PC-3 (cell line): ENCODE measurements around the gene VPS26C. TPM values are rescaled to one million over a fixed set of nuclear protein-coding genes. Genes with fewer than 3 reads are reported as not detected.

Source experiments
- ATAC-seq: fragments of 200-7000 bp; cut with Tn5 transposase; 2 replicates; pipeline ENCODE4 v1.9.1; 2020; ENCODE audit warnings: mild to moderate bottlenecking, moderate library complexity
- BruUV-seq: library from RNA; stranded (reverse); fragments of 400-500 nt; replicated peaks from 2 replicates; lab custom pipeline; 2021; lab: Mats Ljungman, UMichigan
- CTCF ChIA-PET: fragments of 300-600 bp; sonication (Branson Sonifier 250); formaldehyde crosslinking; loops from one replicate; lab custom pipeline; 2022; ENCODE audit warnings: antibody characterized with exemption; lab: Charles Lee
- POLR2A ChIA-PET: fragments of 300-600 bp; sonication (Branson Sonifier 250); formaldehyde crosslinking; loops from one replicate; lab custom pipeline; 2022; ENCODE audit warnings: antibody characterized with exemption; ENCODE audit not compliant: unreplicated experiment; lab: Charles Lee
- DNase-seq: peaks from one replicate; pipeline ENCODE4 v3.0.0-alpha.2; 2015
- H2AFZ ChIP-seq: fragments of 300-600 bp; sonication (generic); 2 replicates; pipeline ENCODE4 v1.6.0; 2016; ENCODE audit warnings: antibody characterized with exemption, low read length
- H3F3A ChIP-seq: fragments of 300-600 bp; sonication (generic); one replicate; pipeline ENCODE4 v1.6.0; 2017; ENCODE audit warnings: antibody characterized with exemption, low read length, control low read depth, mild to moderate bottlenecking; ENCODE audit not compliant: unreplicated experiment
- H3K27ac ChIP-seq: fragments of 300-600 bp; sonication (generic); 2 replicates; pipeline ENCODE4 v1.5.1; 2016; ENCODE audit warnings: mild to moderate bottlenecking, low read length
- H3K27me3 ChIP-seq: fragments of 300-600 bp; sonication (generic); 2 replicates; pipeline ENCODE4 v1.6.1; 2016; ENCODE audit warnings: low read length, mixed read lengths
- H3K36me3 ChIP-seq: fragments of 300-600 bp; sonication (generic); 2 replicates; pipeline ENCODE4 v1.6.1; 2016; ENCODE audit warnings: low read depth, mixed run types, low read length, mixed read lengths
- H3K4me1 ChIP-seq: fragments of 300-600 bp; sonication (generic); 2 replicates; pipeline ENCODE4 v1.5.1; 2016; ENCODE audit warnings: low read length; ENCODE audit not compliant: insufficient read depth
- H3K4me2 ChIP-seq: fragments of 300-600 bp; sonication (generic); 2 replicates; pipeline ENCODE4 v1.6.0; 2016; ENCODE audit warnings: low read length
- H3K4me3 ChIP-seq: fragments of 300-600 bp; sonication (generic); 2 replicates; pipeline ENCODE4 v1.5.1; 2016; ENCODE audit warnings: mild to moderate bottlenecking, low read length, mixed read lengths
- H3K79me2 ChIP-seq: fragments of 300-600 bp; sonication (generic); 2 replicates; pipeline ENCODE4 v1.6.1; 2017; ENCODE audit warnings: low read length, mixed read lengths
- H3K9ac ChIP-seq: fragments of 300-600 bp; sonication (generic); 2 replicates; pipeline ENCODE4 v1.6.0; 2016; ENCODE audit warnings: mild to moderate bottlenecking, low read length
- H3K9me2 ChIP-seq: fragments of 300-600 bp; sonication (generic); replicated peaks from 2 replicates; pipeline ENCODE4 v1.6.1; 2016; ENCODE audit warnings: mixed run types, low read length, mixed read lengths
- H3K9me3 ChIP-seq: fragments of 300-600 bp; sonication (generic); 2 replicates; pipeline ENCODE4 v1.6.1; 2016; ENCODE audit warnings: low read length, mixed read lengths
- H4K20me1 ChIP-seq: fragments of 300-600 bp; sonication (generic); 2 replicates; pipeline ENCODE4 v1.6.1; 2016; ENCODE audit warnings: low read length, mixed read lengths
- CTCF ChIP-seq: fragments of 300-600 bp; sonication (generic); conservative IDR thresholded peaks from 2 replicates; pipeline ENCODE4 v1.5.1; 2017; ENCODE audit warnings: antibody characterized with exemption, low read depth, mild to moderate bottlenecking, low read length
- EZH2 ChIP-seq: fragments of 300-600 bp; sonication (generic); IDR thresholded peaks from one replicate; pipeline ENCODE4 v1.6.1; 2017; ENCODE audit warnings: antibody characterized with exemption, mild to moderate bottlenecking, low read length; ENCODE audit not compliant: unreplicated experiment
- EZH2phosphoT487 ChIP-seq: fragments of 300-600 bp; sonication (generic); IDR thresholded peaks from 2 replicates; pipeline ENCODE4 v1.6.1; 2018; ENCODE audit warnings: mild to moderate bottlenecking, antibody characterized with exemption, low read length, borderline replicate concordance
- intact Hi-C: fragments of 100-400 bp; cut with micrococcal nuclease; formaldehyde crosslinking; loops from 2 replicates; pipeline ENCODE4 v1.9.0; 2023
- total RNA-seq: library from RNA; depleted of rRNA; stranded (reverse); fragments of >200 nt; gene quantifications from 2 replicates; pipeline ENCODE4 v1.2.3, GENCODE V29; 2014

The VPS26C gene
- total RNA-seq, 1 experiment from 2014 or later, result 63.3 TPM

GRCh38 chr21:37196847-37197246 is 70.3 kb downstream of the VPS26C start:
- Histone ChIP-seq H3K36me3 (peaks cover 60% of the 10 kb centered on the region), H2AFZ (no peak overlapping the region), H3K9me3 (no peaks in the 10 kb centered on the region), H3K27me3 (no peaks in the 10 kb centered on the region), H4K20me1 (no peaks in the 10 kb centered on the region), H3K9ac (no peak overlapping the region), H3K9me2 (no peaks in the 10 kb centered on the region), H3K4me1 (peaks cover 30% of the 10 kb centered on the region), H3K79me2 (no peaks in the 10 kb centered on the region), H3K4me3 (no peak overlapping the region), H3K4me2 (no peak overlapping the region), H3K27ac (no peak overlapping the region), H3F3A (no peaks in the 10 kb centered on the region)
- POLR2A ChIA-PET, result no interaction called here
- TF ChIP-seq EZH2, result no peak
- no peak for TF ChIP-seq CTCF
- no peak for TF ChIP-seq EZH2phosphoT487
- CTCF ChIA-PET, result no interaction called here
- no peak for DNase-seq
- no peak for ATAC-seq
- intact Hi-C loops, result loop anchor here (5.0 kb wide), 1 partner anchor 70 kb away; the partner anchor contains the start of gene VPS26C
- no TSS peak for BruUV-seq

GRCh38 chr21:37195610-37196009 is 71.5 kb downstream of the VPS26C start:
- H3F3A ChIP-seq, result peaks cover 3% of the 10 kb centered on the region
- intact Hi-C loops, result loop anchor here (5.0 kb wide), 1 partner anchor 72 kb away; the partner anchor contains the start of gene VPS26C
- CTCF ChIA-PET, result interaction anchor here (0.6 kb wide), 1 partner anchor 20 kb away, joined by 10 read pairs; no protein-coding TSS in a partner anchor
- BruUV-seq, result no TSS peak
- H3K79me2 ChIP-seq, result no peaks in the 10 kb centered on the region
- no peak overlapping the region for H3K27ac ChIP-seq
- H3K4me3 ChIP-seq, result no peak overlapping the region
- POLR2A ChIA-PET, result no interaction called here
- DNase-seq (no peak), ATAC-seq (no peak)
- H3K9ac ChIP-seq, result no peak overlapping the region
- no peaks in the 10 kb centered on the region for H3K9me2 ChIP-seq
- peaks cover 55% of the 10 kb centered on the region for H3K36me3 ChIP-seq
- H4K20me1 ChIP-seq, result no peaks in the 10 kb centered on the region
- no peak overlapping the region for H3K4me2 ChIP-seq
- TF ChIP-seq EZH2, result no peak
- TF ChIP-seq CTCF, result no peak
- no peak for TF ChIP-seq EZH2phosphoT487
- H2AFZ ChIP-seq, result no peak overlapping the region
- peaks cover 30% of the 10 kb centered on the region for H3K4me1 ChIP-seq
- H3K27me3 ChIP-seq, result no peaks in the 10 kb centered on the region
- no peaks in the 10 kb centered on the region for H3K9me3 ChIP-seq

GRCh38 chr21:37195059-37195458 is 72.1 kb downstream of the VPS26C start:
- CTCF ChIA-PET, result no interaction called here
- no peak for TF ChIP-seq EZH2phosphoT487
- TF ChIP-seq CTCF, result no peak
- TF ChIP-seq EZH2, result no peak
- Histone ChIP-seq H3K9ac (no peak overlapping the region), H3K4me2 (no peak overlapping the region), H3K79me2 (no peaks in the 10 kb centered on the region), H3F3A (peaks cover 5% of the 10 kb centered on the region), H3K27me3 (no peaks in the 10 kb centered on the region), H3K4me1 (peaks cover 27% of the 10 kb centered on the region), H3K9me3 (no peaks in the 10 kb centered on the region), H3K36me3 (peaks cover 50% of the 10 kb centered on the region), H3K4me3 (no peak overlapping the region), H4K20me1 (no peaks in the 10 kb centered on the region), H2AFZ (no peak overlapping the region), H3K27ac (no peak overlapping the region), H3K9me2 (no peaks in the 10 kb centered on the region)
- no peak for DNase-seq
- BruUV-seq, result no TSS peak
- no peak for ATAC-seq
- POLR2A ChIA-PET, result no interaction called here
- intact Hi-C loops, result loop anchor here (5.0 kb wide), 1 partner anchor 72 kb away; the partner anchor contains the start of gene VPS26C
